ENCODE data around the gene SUN3. TPM values are rescaled to one million over a fixed set of nuclear protein-coding genes. Genes with fewer than 3 reads are reported as not detected.
"Not testable (repeated sequence)": the region's sequence is repeated elsewhere in the genome, so short reads cannot be mapped to it uniquely, and the experiment has no call there.

SUN3 gene
- total RNA-seq, 1 donor from 2014 or later, result not detected

- peak; percentile 37 for DNase-seq
Measured at GRCh38 chr7:47943676-47944474, 85.0 kb downstream of the SUN3 start.

GRCh38 chr7:47942651-47943050, 86.3 kb downstream of the SUN3 start:
- not testable (repeated sequence) for DNase-seq

GRCh38 chr7:47942132-47942531, 86.8 kb downstream of the SUN3 start:
- peak; percentile 38 for DNase-seq

- DNase-seq, result peak; percentile 91
Measured at GRCh38 chr7:47941136-47941844, 87.6 kb downstream of the SUN3 start.

GRCh38 chr7:47940088-47941013, 88.6 kb downstream of the SUN3 start:
- peak; percentile 64 for DNase-seq

GRCh38 chr7:47939425-47940036, 89.4 kb downstream of the SUN3 start:
- DNase-seq, result no peak

GRCh38 chr7:47938574-47939165, 90.2 kb downstream of the SUN3 start:
- no peak for DNase-seq

- DNase-seq, result no peak
Measured at GRCh38 chr7:47937711-47938573, 91.0 kb downstream of the SUN3 start.

Other genes with a start within 250 kb of the SUN3 start
- gene PKD1L1, start 80.6 kb downstream of the SUN3 start, total RNA-seq, result 2.9 and 21.4 TPM in 2 replicates
- 16.8 and 24.5 TPM in 2 replicates for gene HUS1, start 49.5 kb downstream of the SUN3 start, total RNA-seq
- not detected in 2 replicates for gene C7orf57, start 6.4 kb upstream of the SUN3 start, total RNA-seq
- gene UPP1, start 60.2 kb upstream of the SUN3 start, total RNA-seq, result 13.2 and 30.3 TPM in 2 replicates
- gene ABCA13, start 142.4 kb upstream of the SUN3 start, total RNA-seq, result under 0.01 TPM in 1 of 2 replicates, not detected in the other